Measurements from ENCODE around the gene NHLRC2.

The NHLRC2 gene

DNA sequence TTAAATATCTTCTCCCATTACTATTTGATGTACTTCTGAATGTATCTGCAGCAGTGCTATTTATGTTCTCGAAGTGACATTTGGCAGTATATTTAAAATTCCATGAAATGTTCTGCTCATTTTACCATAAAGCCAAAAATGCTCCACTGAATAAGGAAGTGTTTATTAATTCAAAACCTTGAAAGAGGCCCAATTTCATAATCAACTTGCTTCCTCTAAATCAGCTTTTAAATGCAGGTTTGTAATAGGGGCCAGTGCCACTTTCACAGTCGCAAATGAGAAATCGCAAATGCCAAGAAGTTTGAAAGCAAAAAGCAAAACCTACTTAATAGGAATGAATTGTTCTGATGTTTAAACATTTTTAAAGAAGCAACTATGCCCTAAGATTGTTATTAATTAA, 11.4 kb downstream of the NHLRC2 start:
- DNase-seq (ENCODE audit: low spot score) = no peak

DNA sequence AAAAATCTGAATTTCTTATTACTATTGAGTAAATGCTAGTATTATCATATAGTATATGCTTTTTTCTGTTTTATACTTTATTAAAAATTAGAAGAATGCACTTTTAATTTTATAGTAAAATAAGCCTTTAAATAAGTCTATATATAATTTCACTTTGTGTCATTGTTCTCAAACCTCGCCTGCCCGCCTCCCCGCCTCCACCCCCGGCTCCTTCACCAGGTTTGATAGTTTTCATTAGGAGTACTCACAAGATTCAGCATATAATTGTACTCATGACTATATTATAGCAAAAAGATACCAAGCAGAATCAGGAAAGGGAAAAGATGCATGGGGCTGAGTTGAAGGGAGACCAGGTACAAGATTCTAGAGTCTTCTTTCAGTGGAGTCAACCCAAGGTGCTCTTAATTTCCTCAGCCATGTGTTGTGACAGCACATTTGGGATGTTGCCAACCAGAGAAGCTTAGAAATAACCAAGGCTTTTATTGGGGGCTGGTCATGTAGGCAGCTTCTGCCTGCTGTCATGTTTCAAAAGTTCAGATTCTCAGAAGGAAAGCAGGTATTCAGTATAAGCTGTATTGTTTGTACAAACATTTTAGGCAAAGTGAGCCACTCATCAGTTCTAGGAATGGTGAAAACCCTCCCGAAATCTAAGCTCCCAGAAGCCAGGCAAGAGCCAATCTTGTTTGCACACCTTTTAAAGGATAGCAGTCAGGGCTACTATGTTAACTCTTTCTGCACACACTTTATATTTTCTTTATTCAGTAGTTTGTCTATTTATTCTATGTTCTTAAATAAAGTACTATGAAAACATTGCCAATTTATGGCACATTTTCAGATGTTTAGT, 12.3 kb downstream of the NHLRC2 start:
- no peak for DNase-seq (ENCODE audit: low spot score)

DNA sequence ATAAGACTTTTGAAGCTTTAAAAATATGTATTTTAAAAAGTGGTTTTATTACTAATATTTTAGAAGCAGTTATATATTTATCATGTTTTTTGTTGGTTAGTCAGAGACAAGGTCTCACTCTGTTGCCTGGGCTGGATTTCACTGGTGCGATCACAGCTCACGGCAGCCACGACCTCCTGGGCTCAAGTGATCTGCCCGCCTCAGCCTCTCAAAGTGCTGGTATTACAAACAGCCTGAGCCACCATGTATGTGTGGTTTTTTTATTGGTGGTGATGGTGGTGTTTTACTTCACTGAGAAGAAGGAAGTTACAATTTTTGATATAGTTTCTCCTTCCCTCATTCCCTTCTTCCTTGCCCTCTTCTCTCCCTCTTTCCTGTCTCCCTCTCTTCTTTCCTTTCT, 13.4 kb downstream of the NHLRC2 start:
- no peak for DNase-seq (ENCODE audit: low spot score)

DNA sequence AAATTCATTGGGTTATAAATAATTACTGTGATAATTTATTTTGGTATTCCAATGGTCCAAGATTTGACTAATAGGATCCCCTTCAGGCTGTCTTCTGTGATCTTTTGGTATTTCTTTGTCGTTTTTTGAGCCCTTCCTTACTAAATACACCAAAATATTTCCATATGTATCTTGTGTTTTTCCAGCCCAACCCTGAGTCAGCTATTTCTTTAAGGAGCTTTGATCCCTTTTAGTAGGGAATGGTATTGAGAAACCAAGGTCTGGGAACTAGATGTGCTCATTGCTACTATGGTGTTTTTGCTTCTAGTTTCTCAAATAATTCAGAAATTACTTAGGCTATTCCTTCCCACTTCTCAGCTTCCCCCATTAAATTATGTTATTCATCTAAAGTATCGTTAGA, 15.3 kb downstream of the NHLRC2 start:
- no peak for DNase-seq (ENCODE audit: low spot score)

DNA sequence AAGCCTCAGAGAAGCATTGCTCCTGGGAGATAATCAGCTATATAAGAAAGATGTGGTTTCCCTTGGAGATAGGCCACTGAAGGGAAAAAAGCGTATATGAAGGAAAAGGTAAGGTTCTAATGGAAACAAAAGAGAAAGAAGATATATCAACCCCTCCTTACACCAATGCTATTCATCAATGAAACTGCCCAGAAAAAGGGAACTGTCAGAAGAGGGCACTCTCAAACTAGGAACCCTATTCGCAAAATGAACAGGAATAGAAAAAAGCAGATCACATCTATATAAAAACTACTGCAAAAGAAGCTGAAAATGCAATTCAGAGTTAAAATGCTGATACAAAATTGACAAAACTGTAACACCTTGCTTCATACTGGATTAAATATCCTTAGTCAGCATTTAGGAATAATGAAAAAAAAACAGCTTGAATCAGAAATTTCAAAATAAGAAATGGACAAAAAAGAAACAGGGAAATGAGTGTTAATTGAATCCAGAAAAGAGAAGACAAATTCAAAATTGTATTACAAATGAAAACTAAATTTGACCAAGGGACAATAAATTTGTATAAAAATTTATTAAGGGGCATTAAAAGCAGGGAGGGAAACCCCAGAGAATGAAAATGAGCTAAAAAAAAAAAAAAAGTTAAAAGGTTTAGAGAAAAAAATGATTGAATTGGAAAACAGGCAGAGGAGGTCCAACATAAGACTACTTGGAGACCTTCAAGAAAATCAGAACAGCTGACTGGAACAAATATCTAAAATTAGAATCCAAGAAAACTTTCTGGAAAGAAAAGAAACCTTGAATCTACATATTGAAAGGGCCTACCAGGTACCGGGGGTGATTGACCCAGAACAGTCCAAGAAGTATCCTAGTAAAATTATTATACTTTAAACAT, 17.9 kb downstream of the NHLRC2 start:
- DNase-seq (ENCODE audit: low spot score) = no peak

DNA sequence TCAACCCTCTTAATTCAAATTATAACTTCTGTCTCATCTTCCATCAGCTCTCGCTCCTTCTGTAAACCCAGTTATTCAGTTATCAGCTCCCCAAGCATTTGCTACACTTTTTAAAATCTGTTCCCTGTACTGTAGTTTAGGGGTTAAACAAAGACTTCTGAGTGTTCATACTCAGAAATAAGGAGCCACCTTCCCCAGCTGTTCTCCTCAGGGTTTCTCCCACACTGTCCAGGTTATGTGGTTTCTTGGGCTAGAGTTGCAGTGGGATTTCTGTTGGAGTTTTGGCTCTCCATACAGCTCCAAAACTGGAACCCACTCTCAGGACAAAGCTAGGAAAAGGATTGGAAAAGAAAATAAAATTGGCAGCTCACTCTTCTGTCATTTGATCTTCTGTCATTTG, 20.8 kb downstream of the NHLRC2 start:
- DNase-seq (ENCODE audit: low spot score) = no peak

DNA sequence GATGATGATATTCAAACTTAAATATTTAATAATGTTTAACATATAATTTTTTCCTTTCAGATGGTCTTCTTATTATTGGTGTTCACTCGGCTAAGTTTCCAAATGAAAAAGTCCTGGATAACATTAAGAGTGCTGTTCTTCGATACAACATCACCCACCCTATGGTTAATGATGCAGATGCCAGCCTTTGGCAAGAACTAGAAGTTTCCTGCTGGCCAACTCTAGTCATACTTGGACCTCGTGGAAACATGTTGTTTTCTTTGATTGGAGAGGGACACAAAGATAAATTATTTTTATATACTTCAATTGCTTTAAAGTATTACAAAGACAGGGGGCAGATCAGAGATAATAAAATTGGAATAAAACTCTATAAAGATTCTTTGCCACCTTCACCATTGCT, 22.0 kb downstream of the NHLRC2 start:
- no peak for DNase-seq (ENCODE audit: low spot score)

DNA sequence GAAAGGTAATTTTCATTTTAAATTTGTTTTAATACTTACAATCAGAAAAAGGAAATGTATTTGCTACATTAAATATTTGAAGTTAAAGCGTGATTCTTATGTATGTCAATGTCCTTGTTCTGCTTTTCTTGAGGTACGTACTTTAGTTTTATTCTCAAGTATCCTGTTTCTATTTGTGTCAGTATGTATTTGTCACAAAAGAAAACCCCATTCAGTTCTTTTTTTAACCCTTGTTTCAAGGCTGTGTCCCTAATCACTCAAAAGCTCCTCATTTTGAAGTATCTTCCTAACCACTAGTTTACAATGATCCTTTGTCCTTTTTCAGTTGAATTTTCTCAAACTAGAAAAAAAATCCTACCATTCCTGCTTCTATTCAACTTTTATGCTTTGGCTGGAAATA, 25.2 kb downstream of the NHLRC2 start:
- DNase-seq (ENCODE audit: low spot score) = no peak

DNA sequence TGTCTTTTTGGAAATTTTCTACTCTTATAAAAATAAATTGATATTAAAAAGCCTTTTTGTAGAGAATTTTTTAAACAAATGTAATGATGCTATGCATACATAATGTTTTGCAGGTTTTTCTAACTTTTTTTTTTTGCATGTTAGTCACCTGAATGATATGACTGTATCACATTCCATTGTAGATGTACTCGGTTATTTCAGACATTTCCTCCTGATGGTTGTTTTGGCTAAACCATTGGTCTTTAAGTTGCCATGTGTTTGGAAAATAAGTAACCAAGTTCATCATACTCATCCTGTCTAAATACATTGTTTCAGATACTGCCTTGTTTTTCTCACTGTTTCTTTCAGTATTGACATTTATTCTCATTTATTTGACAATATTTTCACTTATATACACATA, 25.8 kb downstream of the NHLRC2 start:
- DNase-seq (ENCODE audit: low spot score) = no peak

DNA sequence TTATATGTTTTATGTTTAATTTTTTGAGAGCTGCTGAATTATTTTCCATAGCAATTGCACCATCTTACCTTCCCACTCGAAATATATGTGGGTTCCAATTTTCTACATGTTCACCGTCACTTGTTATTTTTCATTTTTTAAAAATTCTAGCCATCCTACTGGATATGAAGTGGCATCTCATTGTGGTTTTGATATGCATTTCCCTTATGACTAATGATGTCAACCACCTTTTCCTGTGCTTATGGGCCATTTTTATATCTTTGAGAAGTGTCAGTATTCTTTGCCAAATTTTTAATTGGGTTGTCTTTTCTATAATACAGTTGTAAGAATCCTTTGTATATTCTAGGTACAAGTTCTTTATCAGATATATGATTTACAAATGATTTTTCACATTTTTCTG, 27.8 kb downstream of the NHLRC2 start:
- no peak for DNase-seq (ENCODE audit: low spot score)

DNA sequence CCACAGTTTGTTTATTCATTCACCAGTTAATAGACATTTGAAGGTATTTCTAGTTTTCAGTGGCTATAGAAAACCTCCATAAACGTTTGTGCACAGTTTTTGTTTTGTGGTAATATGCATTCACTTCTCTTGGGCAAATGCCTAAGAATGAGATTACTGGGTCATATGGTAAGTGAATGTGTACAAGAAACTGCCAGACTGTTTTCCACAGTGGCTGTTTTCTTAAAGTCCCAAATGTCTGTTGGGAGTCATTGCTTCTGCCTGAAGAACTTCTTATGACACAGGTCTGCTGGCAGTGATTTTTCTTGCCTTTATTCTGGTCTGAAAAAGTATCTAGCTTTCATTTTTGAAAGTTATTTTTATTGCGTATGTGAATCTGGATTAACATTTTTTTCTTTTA, 35.5 kb downstream of the NHLRC2 start:
- DNase-seq (ENCODE audit: low spot score) = no peak

DNA sequence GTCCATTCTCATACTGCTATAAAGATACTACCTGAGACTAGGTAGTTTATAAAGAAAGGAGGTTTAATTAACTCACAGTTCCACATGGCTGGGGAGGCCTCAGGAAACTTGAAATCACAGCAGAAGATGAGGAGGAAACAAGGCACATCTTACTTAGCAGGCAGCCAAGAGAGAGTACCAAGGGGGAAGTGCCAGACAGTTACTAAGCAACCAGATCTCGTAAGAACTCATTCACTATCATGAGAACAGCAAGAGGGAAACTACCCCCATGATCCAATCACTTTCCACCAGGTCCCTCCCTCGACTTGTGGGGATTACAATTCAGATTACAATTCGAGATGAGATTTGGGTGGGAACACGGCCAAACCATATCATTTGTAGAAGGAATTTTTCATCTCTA, 36.3 kb downstream of the NHLRC2 start:
- DNase-seq (ENCODE audit: low spot score) = no peak

DNA sequence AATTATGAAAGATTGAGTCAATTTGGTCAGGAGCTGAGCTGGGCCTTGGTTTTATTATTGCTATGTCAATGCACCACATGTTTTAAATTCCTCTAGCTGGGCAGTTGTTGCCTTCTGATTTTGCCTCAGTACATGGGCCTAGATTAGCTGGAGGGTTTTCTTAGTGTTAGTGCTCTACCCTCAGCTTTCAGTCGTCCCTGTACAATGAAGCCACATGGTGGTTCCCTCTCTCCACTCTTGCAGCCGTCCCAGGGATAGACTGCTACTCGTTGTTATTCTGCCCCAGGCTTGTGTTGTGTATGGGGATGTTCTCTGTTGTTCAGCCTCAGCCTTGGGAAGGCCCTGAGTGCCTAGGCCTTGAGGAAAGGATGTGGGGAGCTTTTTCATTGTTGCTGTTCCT, 37.0 kb downstream of the NHLRC2 start:
- DNase-seq (ENCODE audit: low spot score) = no peak

DNA sequence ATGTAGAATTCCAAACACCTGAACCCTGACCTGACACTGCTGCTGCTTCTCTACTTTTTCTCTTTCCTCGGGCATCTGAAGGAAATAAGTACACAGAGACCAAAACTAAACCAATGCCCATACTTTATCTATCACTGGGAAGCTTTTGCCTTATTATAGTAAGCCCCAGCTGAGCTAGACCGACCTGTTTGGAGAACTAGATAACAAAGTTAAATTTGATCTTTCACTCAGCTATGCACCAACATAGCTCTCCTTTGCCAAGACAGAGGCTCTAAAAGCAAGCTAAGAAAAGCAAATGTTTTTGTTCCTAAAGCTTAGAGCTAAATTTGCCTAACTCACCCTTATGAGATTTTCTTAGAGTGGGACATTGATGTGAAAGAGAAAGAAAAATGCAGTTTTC, 39.1 kb downstream of the NHLRC2 start:
- DNase-seq (ENCODE audit: low spot score) = no peak

DNA sequence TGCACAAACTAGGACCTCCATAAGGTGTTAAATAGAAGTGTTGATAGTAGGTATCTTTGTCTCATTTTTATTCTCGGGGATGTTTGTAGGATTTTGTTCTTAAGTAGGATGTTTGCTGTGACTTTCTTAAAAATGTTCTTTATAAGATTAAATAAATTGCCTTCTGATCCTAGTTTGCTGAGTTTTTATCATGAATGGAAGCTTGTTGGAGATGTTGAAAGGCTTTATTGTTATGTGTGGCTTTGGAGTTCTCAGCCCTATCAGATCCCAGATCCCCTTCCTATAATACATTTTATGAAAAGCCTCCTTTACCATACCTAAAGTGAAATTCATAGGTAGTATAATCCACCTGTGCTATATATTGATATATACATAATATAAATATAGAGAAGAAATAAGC, 40.1 kb downstream of the NHLRC2 start:
- DNase-seq (ENCODE audit: low spot score) = no peak

DNA sequence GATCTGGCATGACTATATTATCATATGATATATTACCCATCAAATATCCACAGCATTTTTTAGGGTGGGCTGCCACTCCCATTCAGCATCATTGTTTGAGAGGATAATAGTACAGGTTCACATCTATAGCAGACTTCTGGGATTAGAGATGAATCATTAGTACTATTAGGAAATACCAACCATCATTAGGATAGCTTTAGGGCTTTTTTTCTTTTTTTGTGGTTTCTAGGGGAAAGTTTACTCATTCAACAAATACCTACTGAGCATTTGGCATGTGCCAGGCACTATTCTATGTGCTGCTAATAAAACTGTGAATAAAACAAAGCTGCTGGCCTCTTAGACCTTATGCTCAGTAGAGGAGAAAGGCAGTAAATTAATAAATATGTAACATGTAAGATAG, 40.6 kb downstream of the NHLRC2 start:
- DNase-seq (ENCODE audit: low spot score) = no peak

DNA sequence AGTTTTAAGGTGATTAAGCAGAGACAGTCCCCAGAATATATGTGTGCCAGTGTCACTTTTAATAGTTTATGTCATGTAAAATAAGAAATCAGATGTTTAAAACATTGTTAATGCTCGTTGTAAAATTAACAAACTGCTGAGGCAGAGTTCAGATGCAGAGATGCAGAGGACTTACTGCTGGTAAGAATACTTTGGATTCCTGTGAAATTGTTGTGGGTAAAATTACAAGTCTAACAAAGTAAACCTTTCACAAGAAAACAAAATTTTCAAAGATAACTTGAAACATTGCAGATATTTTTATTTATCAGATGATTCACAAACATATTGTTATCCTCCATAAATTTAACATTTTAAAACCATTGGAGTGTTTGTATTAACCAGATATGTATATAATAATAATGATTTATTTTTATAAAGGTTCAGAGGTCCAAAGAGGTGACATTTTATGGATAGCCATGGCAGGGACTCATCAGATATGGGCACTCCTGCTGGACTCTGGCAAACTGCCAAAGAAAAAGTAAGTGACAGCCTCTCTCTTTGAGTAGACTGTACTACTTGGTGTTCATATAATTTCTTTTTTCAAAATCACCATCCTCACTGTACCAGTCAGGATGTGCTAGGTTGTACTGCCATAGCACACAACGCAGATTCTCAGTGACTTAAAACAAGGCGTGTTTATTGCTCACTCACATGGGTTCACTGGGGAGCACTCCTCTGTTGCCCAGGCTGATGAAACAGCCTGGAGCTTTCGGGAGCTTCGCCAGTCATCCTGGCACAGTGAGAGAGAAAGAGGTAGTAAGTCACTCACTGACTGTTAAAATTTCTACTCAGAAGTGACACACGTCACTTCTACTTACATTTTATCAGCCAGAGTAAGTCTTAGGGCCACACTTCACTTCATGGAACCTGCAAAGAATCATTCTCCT, 43.5 kb downstream of the NHLRC2 start:
- DNase-seq (ENCODE audit: low spot score) = no peak

DNA sequence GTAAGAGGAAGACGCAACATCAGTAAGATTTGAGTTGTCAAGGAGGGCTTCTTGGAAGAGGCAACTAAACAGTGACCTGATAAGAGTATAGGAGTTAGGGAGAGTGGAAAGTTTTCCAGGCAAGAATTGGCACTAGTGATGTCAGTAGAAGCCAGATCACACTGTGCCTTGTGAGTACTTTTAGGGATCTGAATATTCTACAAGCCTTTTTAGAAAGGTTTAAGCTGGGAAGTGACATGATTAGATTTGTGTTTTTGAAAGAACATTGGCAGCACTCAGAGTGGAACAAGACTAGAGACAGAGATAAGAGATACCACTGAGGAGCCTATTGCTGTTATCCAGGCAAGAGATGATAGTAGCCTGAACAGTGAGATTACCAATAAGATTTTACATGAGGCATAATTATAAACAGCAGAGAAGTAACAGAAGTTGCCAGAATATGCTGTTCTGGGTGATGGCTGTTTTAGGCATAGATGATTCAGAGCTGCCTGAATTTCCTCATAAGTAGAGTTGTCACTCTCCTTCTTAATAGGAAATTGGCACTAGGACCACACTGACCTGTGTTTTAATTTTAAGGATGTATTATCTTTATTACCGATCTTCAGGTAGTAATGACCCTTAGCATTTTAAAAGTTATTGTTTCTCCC, 45.6 kb downstream of the NHLRC2 start:
- no peak for DNase-seq (ENCODE audit: low spot score)

DNA sequence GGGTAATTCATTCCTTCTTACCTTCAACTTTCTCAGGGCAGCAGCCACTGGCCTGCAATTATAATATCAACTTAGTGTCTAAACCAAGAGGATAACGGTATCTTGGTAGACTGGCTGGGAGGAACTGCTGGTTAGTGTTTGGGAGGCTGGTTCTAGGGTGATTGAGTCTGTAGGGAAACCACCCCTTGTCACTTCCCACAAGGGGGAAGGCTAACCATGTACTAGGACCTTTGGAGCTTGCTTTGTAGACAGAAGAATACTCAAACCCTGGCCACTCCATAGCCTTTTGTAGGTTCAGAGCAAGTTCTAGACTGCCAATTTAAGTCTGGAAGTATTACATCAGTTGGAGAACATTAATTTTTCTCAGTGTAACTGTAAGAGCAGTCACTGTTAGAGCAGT, 51.3 kb downstream of the NHLRC2 start:
- DNase-seq (ENCODE audit: low spot score) = no peak

DNA sequence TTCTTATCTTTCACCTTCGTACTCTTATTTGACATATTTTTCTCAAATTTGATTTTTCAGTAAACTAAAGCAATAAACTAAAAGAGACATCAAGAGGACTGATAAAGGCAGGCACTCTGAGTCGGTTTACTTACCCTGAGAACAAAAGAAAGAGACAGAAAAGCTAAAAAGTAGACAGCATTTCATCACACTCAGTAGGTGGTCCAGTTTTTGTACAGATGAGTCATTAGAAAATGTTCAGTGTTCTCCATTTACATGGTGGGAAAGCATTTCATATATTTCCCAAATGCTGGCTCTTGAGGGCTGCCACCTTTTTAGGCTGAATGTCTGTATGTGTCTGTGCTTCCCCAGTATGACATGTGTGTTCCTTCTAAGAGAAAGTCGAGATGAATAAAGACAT, 52.7 kb downstream of the NHLRC2 start:
- DNase-seq (ENCODE audit: low spot score) = no peak

DNA sequence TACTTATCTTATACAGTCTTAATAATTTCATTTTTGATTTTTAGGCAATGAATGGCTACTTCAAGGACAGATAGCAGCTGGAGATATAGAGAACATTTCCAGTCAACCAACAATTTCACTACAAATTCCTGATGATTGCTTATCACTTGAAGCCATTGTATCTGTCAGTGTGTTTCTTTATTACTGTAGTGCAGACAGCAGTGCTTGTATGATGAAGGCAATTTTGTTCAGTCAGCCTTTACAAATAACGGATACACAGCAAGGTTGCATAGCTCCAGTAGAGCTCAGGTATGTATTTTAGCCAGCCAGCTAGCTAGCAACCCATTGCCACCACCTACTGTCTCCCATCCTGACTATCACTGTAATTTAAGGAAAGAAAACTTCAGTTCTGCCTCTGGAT, 53.8 kb downstream of the NHLRC2 start:
- DNase-seq (ENCODE audit: low spot score) = no peak

DNA sequence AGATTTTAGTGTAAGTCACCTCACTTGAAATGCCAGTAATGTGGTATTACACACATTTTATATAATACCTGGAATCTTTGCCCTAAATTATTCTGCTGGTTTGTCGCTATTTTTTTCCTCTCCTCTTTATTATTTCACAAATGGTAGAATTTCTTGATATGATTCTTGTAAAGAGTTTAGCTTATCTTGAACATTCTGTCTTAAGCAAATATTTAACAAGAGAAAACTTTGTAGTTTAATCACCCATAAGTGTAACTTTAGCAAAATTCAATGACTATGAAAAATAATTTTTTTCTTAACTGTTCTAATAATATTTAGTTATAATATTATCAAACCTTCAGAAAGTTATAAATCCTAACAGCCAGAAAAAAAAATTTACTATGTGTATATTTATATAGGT, 56.7 kb downstream of the NHLRC2 start:
- no peak for DNase-seq (ENCODE audit: low spot score)
